Adrenal gland (tissue), 5 donors: ENCODE data around the gene PAQR9.

Experiments used
- CTCF ChIP-seq, 6 experiments: fragments of 450-650 bp in 4 of 6; fragments of 200-600 bp in 2 of 6; sonication (generic) in 1 of 6; IDR thresholded peaks; 1 replicate in 5 of 6; 2 replicates in 1 of 6; pipeline versions ENCODE4 v1.5.1 to v1.8.0; 2016 to 2021; ENCODE audit warnings: antibody characterized with exemption in 6 of 6, mild to moderate bottlenecking in 2 of 6, moderate library complexity in 1 of 6
- POLR2A ChIP-seq, 2 donors: fragments of 450-650 bp; IDR thresholded peaks; one replicate each; pipeline ENCODE4 v1.6.1; 2017; ENCODE audit warnings: antibody characterized with exemption in 2 of 2, mild to moderate bottlenecking in 2 of 2, moderate library complexity in 1 of 2
- donor health status: DM: no; HTN: no; CAD: no.

- TF ChIP-seq CTCF (IDR thresholded peaks at IDR 0.05), result no peak
- TF ChIP-seq POLR2A (IDR thresholded peaks at IDR 0.05), result no peak
These were observed 39.3 kb upstream of the PAQR9 start for GRCh38 chr3:143002727-143003126.
